IPS-11a (cell line): ENCODE results near the gene FAM219A.

Experiments used
- H3K4me3 ChIP-seq: one replicate; pipeline ENCODE4 v1.5.1; 2013; ENCODE audit warnings: low read depth, low read length, control low read depth

Gene FAM219A

GRCh38 chr9:34458013-34458958, at the start of gene FAM219A, which contains the start of gene DNAI1:
Gene FAM219A, minus strand, starts transcription at chr9:34458570. Its CDS starts 307 bp downstream, at chr9:34458263.
Gene DNAI1, plus strand, starts transcription at chr9:34458805. Its CDS starts 201 bp downstream, at chr9:34459006.
- H3K4me3 ChIP-seq = peak within 1 kb of the TSS; percentile 84

GRCh38 chr9:34507966-34508365, 49.6 kb upstream of the FAM219A start:
- no peak overlapping the region for H3K4me3 ChIP-seq

- H3K4me3 ChIP-seq = no peak overlapping the region
Observed at GRCh38 chr9:34507556-34507955, 49.2 kb upstream of the FAM219A start.

- no peak overlapping the region for H3K4me3 ChIP-seq
Observed at GRCh38 chr9:34506623-34507022, 48.3 kb upstream of the FAM219A start.

- no peak overlapping the region for H3K4me3 ChIP-seq
Observed at GRCh38 chr9:34505370-34506120, 47.2 kb upstream of the FAM219A start.

- H3K4me3 ChIP-seq = no peak overlapping the region
Observed at GRCh38 chr9:34503406-34503805, 45.0 kb upstream of the FAM219A start.

- H3K4me3 ChIP-seq = no peak overlapping the region
Observed at GRCh38 chr9:34502891-34503290, 44.5 kb upstream of the FAM219A start.

GRCh38 chr9:34502471-34502870, 44.1 kb upstream of the FAM219A start:
- no peak overlapping the region for H3K4me3 ChIP-seq

- H3K4me3 ChIP-seq = no peak overlapping the region
Observed at GRCh38 chr9:34501889-34502425, 43.6 kb upstream of the FAM219A start.

GRCh38 chr9:34501372-34501771, 43.0 kb upstream of the FAM219A start:
- no peak overlapping the region for H3K4me3 ChIP-seq

GRCh38 chr9:34500623-34501267, 42.4 kb upstream of the FAM219A start:
- H3K4me3 ChIP-seq = no peak overlapping the region

- no peak overlapping the region for H3K4me3 ChIP-seq
Observed at GRCh38 chr9:34499076-34499475, 40.7 kb upstream of the FAM219A start.

- H3K4me3 ChIP-seq = no peak overlapping the region
Observed at GRCh38 chr9:34498553-34498952, 40.2 kb upstream of the FAM219A start.

GRCh38 chr9:34496149-34496712, 37.9 kb upstream of the FAM219A start:
- no peak overlapping the region for H3K4me3 ChIP-seq

GRCh38 chr9:34493972-34494535, 35.7 kb upstream of the FAM219A start:
- no peak overlapping the region for H3K4me3 ChIP-seq

- no peak overlapping the region for H3K4me3 ChIP-seq
Observed at GRCh38 chr9:34492051-34492450, 33.7 kb upstream of the FAM219A start.

- H3K4me3 ChIP-seq = no peak overlapping the region
Observed at GRCh38 chr9:34491596-34491995, 33.2 kb upstream of the FAM219A start.

GRCh38 chr9:34490760-34491159, 32.4 kb upstream of the FAM219A start:
- H3K4me3 ChIP-seq = no peak overlapping the region

GRCh38 chr9:34490360-34490759, 32.0 kb upstream of the FAM219A start:
- H3K4me3 ChIP-seq = no peak overlapping the region

- no peak overlapping the region for H3K4me3 ChIP-seq
Observed at GRCh38 chr9:34486572-34486971, 28.2 kb upstream of the FAM219A start.
